Fibroblast of the conjunctiva (primary cell): ENCODE data around the gene UGT2B11.
"Not testable (repeated sequence)": the region's sequence is repeated elsewhere in the genome, so short reads cannot be mapped to it uniquely, and the experiment has no call there.

Source experiments
- DNase-seq: peaks from one replicate; pipeline ENCODE4 v3.0.0-alpha.2; 2010; ENCODE audit warnings: low read depth

Gene UGT2B11

DNA sequence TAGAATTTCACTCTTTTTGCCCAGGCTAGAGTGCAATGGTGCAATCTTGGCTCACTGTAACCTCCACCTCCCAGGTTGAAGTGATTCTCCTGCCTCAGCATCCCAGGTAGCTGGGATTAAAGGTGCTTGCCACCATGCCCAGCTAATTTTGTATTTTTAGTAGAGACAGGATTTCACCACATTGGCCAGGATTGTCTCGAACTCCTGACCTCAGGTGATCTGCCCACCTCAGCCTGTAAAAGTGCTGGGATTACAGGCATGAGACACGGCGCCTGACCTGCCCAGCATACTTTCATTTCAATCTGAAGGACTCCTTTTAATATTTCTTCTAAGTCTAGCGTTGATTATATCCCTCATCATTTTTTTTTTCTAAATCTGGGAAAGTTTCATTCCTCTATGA is 45.4 kb downstream of the UGT2B11 start:
- not testable (repeated sequence) for DNase-seq

DNA sequence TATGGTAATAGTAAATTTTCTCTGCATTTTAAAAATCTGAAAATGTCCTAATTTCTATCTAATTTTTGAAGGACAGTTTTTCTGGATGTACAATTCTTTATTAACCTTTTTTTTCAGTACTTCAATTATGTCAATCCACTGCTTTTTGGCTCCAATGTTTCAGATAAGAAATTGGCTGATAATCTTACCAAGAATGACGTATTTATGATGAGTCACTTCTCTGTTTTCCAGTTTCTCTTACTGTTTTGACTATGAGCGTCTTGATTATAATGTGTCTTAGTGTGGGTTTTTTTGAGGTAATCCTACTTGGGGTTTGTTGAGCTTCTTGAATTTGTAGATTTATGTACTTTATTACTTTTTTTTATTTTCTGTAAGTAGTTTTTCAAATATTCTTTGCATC is 47.2 kb downstream of the UGT2B11 start:
- no peak for DNase-seq

DNA sequence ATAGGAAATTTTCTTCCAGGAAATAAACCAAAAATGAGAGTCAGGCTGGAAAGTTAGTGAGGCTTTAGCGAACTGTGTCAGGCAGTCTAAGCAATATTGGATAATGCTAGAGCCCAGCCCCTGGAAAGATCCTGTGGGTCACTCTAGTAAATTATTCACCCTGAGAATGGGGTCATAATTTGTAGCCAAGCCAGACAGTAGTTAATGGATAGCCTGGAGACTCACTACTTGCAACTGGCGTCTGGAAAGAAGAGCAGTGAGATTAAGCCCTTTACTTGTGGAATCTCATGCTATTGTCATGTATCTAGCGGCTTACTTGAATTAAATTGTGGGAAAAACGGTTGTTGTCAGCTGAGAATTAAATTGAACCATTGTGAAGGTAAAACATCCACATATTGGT is 48.2 kb downstream of the UGT2B11 start:
- not testable (repeated sequence) for DNase-seq

DNA sequence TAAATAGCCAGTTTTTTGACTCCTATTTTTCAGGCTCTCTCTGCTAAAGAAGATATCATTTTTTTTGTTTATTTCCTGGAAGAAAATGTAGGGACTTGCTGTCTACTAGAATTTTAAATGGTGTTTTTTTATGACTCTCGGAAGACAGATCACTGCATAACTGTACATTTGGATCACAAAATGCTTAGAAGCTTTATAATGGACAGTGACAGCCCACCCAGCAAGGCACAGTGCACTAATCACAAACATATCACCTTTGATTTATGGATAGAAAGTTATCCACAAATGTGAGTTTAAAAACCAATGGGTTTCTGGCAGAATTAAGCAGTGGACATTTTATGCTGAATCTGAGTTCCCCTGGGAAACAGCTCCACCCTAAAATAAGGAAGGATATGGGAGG is 48.8 kb downstream of the UGT2B11 start:
- not testable (repeated sequence) for DNase-seq

DNA sequence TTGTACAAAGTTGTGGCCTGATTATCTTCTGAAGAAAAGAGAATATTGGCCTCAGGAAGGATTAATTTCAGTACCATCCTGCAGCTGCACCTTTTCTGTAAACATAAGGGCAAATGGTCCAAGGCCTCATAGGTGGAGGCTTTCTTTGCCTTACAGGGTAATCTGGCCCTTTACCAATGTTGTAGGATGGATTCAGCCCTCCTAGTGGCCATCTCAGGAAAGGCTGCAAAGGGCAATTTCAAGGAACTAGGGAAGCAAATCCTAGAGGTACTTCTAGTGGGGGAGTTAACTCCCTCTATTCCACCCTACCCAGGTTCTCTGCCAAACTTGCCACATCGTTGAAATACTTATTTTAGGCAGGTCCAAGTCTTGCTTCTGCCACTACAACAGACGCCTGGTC is 57.6 kb downstream of the UGT2B11 start:
- no peak for DNase-seq

DNA sequence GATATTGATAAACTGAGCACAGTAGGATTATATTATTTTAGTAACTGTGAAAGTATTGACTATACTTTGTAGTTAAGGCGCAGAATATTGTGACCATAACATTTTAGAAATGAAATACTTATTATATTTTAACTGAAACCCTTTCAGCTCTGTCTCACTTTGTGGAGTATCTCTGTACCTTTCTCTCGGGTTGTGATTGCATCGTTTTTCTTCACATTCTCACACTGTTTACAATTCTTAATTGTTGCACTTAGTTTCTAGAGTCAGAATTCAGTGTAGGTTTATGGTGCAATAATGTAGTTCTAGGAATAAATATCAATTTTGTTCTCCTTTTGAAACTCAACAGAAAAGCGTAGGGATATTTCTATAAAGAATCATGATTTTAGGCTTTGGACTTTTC is 60.5 kb downstream of the UGT2B11 start:
- no peak for DNase-seq
